Measurements from ENCODE around the gene RNF8.

The RNF8 gene

GRCh38 chr6:37362101-37362828, 8.5 kb downstream of the RNF8 start:
- DNase-seq: no peak

- no peak for DNase-seq
Measured at GRCh38 chr6:37365791-37366190, 12.0 kb downstream of the RNF8 start.

- DNase-seq: no peak
Measured at GRCh38 chr6:37366910-37367309, 13.1 kb downstream of the RNF8 start.

GRCh38 chr6:37368961-37369320, 15.2 kb downstream of the RNF8 start:
- DNase-seq: no peak

GRCh38 chr6:37369321-37370201, 15.8 kb downstream of the RNF8 start:
- no peak for DNase-seq

- DNase-seq: no peak
Measured at GRCh38 chr6:37371154-37372083, 17.6 kb downstream of the RNF8 start.

- no peak for DNase-seq
Measured at GRCh38 chr6:37372116-37372515, 18.3 kb downstream of the RNF8 start.

- DNase-seq: no peak
Measured at GRCh38 chr6:37373822-37374471, 20.2 kb downstream of the RNF8 start.

- DNase-seq: no peak
Measured at GRCh38 chr6:37375376-37375775, 21.6 kb downstream of the RNF8 start.

- no peak for DNase-seq
Measured at GRCh38 chr6:37376078-37376743, 22.4 kb downstream of the RNF8 start.

- DNase-seq: no peak
Measured at GRCh38 chr6:37381579-37381978, 27.8 kb downstream of the RNF8 start.

GRCh38 chr6:37382994-37383765, 29.4 kb downstream of the RNF8 start:
- DNase-seq: no peak

GRCh38 chr6:37388578-37388977, 34.8 kb downstream of the RNF8 start:
- no peak for DNase-seq

- no peak for DNase-seq
Measured at GRCh38 chr6:37389857-37390256, 36.1 kb downstream of the RNF8 start.

- no peak for DNase-seq
Measured at GRCh38 chr6:37391120-37391519, 37.3 kb downstream of the RNF8 start.

GRCh38 chr6:37392821-37393220, 39.0 kb downstream of the RNF8 start:
- no peak for DNase-seq

- no peak for DNase-seq
Measured at GRCh38 chr6:37393381-37393929, 39.7 kb downstream of the RNF8 start.

GRCh38 chr6:37396571-37397180, 42.9 kb downstream of the RNF8 start:
- peak; percentile 23 for DNase-seq

GRCh38 chr6:37399131-37399530, 45.3 kb downstream of the RNF8 start:
- no peak for DNase-seq

- no peak for DNase-seq
Measured at GRCh38 chr6:37399795-37400490, 46.2 kb downstream of the RNF8 start.

Data from GOT3 (cell line).